NCI-H1436 treated with DMSO at 0.1 percent for 48 hours (cell line): ENCODE measurements around the gene CACNB2.
"Not testable (repeated sequence)": the region's sequence is repeated elsewhere in the genome, so short reads cannot be mapped to it uniquely, and the experiment has no call there.

Experiments
- DNase-seq: peaks from one replicate; lab custom pipeline; 2025; lab: John Stamatoyannopoulos, UW

Gene CACNB2

GRCh38 chr10:18145652-18146051 lies 5.4 kb downstream of the CACNB2 start:
- no peak for DNase-seq

DNA sequence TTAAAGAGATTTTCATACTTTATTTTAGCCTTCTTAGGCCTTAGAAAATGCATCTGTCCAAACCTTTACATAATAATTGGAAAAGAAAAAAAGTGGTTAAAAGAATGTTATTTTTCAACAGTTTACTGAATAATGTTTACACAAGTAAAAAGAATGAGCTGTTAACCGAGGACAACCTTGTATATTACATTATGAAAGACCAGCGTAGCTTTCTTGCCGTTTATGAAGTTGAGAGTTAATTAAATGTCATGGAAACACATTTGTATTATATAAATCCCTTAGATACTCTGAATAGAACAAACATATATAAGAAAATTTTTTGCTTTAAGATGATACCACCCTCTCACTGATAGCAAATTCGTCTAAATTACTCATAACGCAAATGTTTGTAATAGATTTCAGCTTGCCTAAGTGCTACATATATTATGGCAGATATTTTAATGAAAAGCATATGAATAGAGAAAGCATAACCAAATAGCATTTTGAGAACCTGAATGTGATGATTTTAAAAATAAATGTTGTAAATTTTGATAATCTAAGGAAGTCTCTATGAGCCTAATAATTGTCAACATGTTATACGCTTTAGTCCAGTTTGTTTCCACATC lies 9.1 kb downstream of the CACNB2 start:
- DNase-seq = no peak

DNA sequence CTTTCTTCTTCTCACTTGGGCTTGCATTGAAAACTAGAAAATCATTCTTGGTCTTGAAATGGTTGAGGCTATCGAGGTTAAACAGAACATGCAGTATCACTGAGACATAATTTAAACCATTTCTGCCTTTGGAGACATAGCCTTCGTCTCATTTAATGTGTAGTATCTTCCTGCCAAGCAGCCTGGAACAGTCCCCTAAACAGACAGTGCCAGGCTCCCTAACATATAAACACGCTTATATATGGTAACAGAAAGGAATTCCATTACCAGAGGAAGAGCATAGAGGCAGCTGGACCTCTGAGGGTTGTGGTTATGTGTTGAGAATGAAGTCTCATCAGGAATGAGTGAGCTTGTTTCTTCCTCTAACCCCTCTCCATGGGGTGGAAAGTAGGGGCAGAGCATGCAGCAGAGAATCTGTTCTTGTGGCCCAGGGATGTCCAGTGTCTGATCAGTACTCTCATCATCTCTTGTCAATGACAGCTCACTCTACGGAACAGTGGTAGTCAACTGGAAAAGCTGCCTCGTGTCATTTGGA lies 11.2 kb downstream of the CACNB2 start:
- DNase-seq = no peak

DNA sequence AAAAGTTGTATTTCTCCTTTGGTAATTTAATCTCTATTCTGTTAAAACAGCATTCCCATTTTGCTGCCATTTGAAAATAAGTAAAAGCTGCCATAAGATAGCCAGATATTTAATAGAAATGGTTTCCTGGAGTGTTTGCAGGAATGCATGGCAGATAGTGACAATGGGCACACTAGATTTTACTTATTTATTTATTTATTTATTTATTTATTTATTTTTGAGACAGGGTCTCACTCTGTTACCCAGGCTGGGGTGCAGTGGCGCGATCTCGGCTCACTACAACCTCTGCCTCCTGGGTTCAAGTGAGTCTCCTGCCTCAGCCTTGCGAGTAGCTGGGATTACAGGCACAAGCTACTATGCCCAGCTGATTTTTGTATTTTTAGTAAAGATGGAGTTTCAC lies 13.2 kb downstream of the CACNB2 start:
- not testable (repeated sequence) for DNase-seq

DNA sequence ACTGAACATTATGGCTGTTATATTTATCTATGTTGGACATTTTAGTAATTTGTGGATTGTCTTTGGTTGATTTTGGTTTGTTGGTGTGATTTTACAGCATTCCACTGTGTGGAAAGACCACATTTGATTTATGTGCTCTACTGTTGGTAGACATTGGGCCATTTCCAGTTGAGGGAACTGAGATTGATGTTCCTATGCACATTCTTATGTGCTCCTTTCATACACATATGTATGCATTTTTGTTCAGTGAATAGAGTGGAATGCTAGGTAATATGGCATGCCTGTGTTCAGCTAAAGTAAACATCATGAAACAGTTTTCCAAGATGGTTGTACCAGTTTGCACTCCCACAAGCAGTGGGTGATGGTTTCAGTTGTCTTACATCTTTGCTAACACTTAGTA lies 15.1 kb downstream of the CACNB2 start:
- DNase-seq = no peak

- DNase-seq = not testable (repeated sequence)
Measured at GRCh38 chr10:18156797-18157196, 16.6 kb downstream of the CACNB2 start.

DNA sequence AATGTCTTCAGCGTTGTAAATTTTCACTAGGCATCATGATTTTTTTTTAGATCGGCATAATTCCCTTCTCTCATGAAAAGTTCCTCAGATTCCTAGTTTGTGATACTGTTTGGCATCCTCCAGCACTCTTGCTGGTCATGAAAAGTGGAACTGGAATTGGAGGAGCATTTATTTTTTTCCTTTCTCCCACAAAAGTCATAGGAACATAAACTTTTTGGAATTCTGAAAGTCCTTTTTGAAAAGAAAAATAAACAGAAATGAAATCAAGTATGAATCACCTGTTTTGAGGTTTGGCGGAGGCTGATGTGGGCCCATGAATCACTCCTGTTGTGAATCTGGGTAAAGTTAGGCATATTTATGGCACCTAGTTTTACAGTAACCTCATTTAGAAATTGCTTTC lies 17.7 kb downstream of the CACNB2 start:
- DNase-seq = no peak

DNA sequence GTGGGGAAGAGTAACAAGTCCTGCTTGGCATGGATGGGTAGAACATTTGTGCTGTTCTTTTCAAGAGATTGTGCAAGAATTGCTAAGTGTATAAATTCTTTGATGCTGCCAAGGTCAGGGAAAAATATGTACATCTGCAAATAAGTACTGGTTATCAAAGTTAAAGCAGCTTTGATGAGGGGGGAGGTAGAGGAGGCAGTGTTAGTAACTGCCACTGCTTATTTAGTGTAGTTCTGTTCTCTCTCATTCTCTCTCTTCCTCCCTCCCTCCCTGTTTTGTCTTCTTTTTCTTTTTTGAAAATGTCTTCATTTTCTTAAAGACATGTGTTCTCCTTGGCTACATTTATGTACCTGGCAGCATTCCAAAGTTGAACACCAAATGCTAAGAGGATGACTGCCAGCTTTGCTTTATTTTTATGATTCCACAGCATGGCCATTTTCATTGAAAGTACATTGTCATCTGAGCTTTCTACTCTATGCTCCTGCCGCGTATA lies 18.6 kb downstream of the CACNB2 start:
- DNase-seq = no peak

DNA sequence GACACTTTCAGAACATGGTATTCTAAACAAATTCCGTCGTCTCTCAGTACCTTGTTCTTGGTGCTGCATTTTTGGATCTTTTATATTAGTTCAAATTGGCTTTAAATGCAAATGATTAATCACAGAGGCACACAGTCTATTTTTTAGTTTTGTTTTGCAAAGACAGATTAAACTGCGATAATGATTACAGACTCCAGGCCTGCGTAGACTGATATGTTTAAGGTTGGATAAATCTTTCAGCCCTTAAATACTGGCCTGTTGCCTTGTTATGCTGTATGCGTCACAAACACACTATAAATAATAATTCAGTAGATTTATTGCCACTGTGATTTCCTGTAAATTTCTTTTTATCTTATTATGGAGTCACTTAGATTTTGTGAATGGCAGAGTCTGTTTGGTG lies 19.3 kb downstream of the CACNB2 start:
- DNase-seq = no peak

GRCh38 chr10:18162021-18162627 lies 21.9 kb downstream of the CACNB2 start:
- no peak for DNase-seq

GRCh38 chr10:18164093-18164492 lies 23.9 kb downstream of the CACNB2 start:
- DNase-seq = no peak

- no peak for DNase-seq
Measured at GRCh38 chr10:18164748-18165361, 24.6 kb downstream of the CACNB2 start.

DNA sequence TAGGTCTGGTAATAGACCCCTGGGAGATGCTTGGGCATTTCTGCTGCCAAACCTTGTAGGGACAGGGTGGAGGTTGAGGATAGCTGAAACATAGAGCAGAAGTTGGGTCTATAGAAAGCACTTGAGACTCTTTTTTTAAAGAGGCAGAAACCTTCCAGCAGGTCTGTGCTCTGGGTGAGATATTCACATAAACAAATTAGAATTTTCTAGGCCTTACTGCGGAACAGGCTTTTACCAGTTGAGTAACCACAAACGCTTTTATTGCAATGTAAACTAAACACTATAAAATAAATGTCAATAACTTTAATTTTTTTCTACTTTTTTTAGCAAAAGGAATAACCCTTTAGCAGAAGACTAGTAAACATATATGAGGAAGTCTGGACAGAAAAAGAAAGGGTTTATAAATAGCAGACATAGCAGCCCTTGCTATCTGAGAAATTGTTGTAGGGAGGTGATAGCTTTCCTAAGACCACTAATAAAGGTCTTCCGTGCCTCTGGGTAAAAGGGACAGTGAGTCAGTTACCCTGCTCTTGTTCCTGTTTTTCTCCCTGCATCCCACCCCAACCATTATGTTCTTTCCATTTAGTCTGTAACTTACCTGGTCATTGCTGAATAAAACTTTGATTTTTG lies 38.7 kb downstream of the CACNB2 start:
- no peak for DNase-seq

- no peak for DNase-seq
Measured at GRCh38 chr10:18179891-18180290, 39.7 kb downstream of the CACNB2 start.

- not testable (repeated sequence) for DNase-seq
Measured at GRCh38 chr10:18181382-18181781, 41.2 kb downstream of the CACNB2 start.

DNA sequence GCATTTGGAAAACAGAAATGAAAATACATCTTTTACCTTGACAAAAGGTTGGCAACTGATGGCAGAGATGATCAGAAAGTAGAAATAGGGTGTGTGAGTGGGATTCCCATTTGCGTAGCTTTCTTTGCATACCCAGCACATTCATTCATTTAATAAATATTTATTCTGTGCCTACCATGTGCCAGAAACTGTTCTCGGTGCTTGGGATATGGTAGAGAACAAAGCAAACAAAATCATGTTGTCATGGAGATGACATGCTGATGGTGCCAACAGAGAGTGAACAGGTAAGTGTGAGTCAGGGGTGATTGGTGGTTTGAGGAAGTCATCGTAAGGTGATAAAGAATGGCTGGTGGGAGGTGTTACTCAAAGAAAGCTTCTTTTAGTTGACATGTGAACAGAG lies 45.4 kb downstream of the CACNB2 start:
- no peak for DNase-seq

- no peak for DNase-seq
Measured at GRCh38 chr10:18190840-18191239, 50.6 kb downstream of the CACNB2 start.

DNA sequence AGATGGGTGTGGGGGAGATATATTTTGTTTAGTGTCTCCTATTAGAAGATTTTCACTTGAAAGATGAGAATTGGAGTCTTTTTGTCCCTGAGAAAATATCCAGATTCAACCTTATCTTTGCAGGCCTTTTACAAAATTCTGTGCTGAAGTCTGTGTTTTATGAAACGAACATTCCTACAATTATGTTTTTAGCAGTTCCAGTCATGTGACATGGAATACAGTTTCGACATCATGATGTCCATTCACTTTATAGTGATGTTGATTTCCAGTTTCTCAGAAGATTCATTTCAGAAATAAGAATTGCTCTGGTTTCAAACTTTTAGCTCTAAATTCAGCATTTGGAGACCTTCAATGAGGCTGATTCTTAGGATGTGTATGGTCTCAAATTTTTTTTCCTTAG lies 54.4 kb downstream of the CACNB2 start:
- no peak for DNase-seq

DNA sequence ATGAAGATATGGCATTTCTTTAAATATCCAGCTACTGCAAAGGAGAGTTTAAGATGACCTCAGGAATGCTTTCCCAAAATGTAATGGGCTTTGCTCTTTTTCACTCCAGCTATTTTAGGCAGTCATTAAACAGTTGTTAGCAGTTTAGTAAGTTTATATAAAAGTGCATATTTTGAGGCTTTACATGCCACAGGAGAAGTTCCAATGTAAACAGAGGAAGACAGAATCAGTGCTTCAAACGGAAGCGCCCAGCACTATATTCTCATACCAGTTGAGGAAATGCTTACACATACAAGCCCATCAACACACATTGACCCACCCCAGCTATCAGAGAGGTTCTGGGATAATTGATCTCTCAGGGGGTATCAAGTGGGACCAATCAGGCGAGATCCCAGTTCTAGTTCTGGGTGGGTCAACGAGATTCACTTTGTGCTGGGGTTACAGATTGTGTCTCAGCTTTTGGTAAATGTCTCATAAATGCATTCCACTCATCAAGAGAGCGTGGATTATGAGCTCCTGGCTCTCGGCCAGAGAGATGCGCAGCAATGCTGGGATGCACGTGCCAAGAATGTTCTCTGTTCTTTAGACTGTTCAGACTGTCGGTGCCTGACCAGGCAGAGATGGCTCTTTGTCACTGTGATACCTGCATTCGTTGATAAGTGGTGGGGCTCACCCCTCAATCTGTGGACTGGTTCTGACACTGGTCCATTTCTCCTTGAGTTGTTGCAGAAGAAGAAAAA lies 55.0 kb downstream of the CACNB2 start:
- DNase-seq = no peak

GRCh38 chr10:18196806-18197550 lies 56.8 kb downstream of the CACNB2 start:
- DNase-seq = no peak

- DNase-seq = no peak
Measured at GRCh38 chr10:18197706-18198105, 57.5 kb downstream of the CACNB2 start.
